22Rv1 (cell line): ENCODE data around the gene GRIK4.

Source experiments
- H3K27ac ChIP-seq: fragments of 450-650 bp; 2 replicates; pipeline ENCODE4 v1.5.1; 2017
- ZFX ChIP-seq: fragments of 450-650 bp; IDR thresholded peaks from 2 replicates; pipeline ENCODE4 v1.6.1; 2017; ENCODE audit warnings: antibody characterized with exemption, borderline replicate concordance
- TF ChIP-seq, protein P1 (sequence below): fragments of 450-650 bp; IDR thresholded peaks from 2 replicates; pipeline ENCODE4 v1.5.1; 2017; ENCODE audit warnings: mild to moderate bottlenecking

Gene GRIK4

DNA sequence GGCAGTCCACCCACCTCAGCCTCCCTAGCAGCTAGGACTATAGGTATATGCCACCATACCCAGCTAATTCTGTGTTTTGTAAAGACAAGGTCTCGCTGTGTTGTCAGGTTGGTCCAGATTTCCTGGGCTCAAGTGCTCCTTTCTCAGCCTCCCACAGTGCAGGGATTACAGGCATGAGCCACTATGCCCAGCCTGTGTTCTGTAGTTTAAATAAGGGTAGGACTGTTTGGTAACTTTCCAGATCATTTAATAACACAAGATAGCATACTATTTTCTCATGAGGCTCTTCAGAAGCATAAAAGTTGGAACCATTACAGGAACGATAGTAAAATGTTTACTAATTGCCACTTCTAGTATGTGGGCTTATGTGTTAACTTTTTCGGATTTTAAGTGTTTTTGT, 38.0 kb upstream of the GRIK4 start:
- TF ChIP-seq, protein P1, sequence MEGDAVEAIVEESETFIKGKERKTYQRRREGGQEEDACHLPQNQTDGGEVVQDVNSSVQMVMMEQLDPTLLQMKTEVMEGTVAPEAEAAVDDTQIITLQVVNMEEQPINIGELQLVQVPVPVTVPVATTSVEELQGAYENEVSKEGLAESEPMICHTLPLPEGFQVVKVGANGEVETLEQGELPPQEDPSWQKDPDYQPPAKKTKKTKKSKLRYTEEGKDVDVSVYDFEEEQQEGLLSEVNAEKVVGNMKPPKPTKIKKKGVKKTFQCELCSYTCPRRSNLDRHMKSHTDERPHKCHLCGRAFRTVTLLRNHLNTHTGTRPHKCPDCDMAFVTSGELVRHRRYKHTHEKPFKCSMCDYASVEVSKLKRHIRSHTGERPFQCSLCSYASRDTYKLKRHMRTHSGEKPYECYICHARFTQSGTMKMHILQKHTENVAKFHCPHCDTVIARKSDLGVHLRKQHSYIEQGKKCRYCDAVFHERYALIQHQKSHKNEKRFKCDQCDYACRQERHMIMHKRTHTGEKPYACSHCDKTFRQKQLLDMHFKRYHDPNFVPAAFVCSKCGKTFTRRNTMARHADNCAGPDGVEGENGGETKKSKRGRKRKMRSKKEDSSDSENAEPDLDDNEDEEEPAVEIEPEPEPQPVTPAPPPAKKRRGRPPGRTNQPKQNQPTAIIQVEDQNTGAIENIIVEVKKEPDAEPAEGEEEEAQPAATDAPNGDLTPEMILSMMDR = no peak
- no peak for TF ChIP-seq ZFX
- no peak overlapping the region for H3K27ac ChIP-seq

DNA sequence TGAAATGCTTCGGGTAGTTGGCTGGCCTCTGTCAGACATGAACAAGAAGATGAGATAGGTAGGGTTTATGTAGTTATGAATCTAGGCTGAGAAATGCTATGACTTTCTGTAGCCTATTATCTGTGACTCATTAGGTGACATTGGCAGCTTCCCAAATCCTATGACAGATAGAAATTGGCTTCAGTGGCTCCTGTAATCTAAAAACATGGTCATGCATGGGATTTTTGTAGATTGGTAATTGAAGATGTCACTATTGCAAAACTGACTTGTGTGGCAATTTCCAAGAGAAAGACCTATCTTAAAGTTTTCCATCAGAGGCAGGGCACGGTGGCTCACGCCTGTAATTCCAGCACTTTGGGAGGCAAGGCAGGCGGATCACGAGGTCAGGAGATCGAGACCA, 29.4 kb upstream of the GRIK4 start:
- no peak for TF ChIP-seq ZFX
- TF ChIP-seq, protein P1 = no peak
- no peak overlapping the region for H3K27ac ChIP-seq

DNA sequence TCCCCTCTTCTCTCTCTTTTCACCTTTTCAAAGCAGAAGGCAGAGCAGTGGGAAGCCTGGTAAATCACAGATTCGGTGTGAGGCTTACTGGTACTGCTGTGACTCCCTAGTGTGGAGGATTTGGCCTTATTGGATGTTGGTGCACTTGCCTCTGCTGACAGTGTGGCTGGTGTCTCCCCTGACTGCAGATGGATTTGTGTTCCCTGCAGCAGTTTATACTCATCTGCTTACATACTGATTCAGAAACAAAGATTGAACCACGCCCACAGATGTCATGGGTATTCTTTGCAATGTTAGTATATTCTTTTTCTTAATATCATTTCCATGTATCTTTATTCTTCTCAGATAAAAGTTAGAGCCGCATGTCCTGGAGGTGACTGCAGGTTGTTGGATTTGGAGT, 26.8 kb upstream of the GRIK4 start:
- TF ChIP-seq, protein P1 = no peak
- TF ChIP-seq ZFX = no peak
- no peak overlapping the region for H3K27ac ChIP-seq

DNA sequence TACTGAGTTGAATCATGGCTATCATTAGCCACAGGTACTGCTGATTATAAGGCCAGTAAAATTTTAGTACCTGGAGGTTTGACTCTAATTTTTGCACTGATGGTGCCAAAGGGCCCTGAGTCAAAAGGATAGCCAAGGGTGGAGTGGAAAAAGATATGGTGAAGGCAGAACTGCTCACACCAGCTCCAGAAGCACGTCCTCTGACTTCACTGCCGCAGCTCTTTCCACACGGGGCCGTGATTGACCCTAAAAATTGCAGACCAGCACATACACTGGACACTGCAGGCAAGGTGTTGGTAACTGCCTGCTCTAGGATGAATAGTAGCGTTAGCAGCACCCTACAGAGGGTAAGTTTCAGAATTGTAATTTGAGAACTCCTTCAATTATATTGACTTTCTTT, 25.4 kb upstream of the GRIK4 start:
- TF ChIP-seq ZFX = no peak
- TF ChIP-seq, protein P1 = no peak
- no peak overlapping the region for H3K27ac ChIP-seq

DNA sequence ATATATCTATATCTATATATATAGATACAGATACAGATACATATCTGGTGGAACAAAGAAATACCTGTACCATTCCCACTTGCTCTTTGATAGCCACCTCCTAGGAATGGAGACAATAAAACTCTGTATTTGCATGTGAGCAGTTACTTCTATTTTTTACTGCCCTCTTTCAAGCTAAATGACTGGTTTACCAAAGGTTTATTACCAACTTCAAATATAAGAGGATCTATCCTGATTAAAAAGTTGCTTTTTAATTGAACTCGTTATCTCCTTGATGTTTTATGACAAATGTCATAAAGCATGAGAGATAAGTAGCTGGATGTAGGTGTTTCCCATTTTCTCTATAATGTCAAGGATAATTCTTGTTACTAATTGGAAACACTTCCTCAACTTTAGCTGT, 21.7 kb upstream of the GRIK4 start:
- no peak overlapping the region for H3K27ac ChIP-seq
- TF ChIP-seq ZFX = no peak
- TF ChIP-seq, protein P1 = no peak

DNA sequence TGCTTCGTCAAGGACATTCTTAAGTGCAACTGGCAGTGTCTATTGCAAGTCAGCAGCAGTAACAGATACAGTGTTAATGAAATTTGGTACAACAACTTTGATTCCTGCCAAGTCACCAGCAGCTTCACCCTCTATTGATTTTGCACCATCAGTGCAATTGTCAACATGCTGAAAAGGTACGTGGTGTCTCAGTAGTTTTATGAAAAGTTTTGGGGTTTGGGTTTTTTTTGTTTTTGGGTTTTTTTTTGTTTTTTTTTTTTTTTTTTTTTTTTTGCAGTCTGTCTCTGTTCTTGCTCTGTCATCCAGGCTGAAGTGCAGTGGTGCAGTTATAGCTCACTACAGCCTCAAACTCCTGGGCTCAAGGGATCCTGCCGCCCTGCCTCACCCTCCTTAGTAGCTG, 19.1 kb upstream of the GRIK4 start:
- TF ChIP-seq, protein P1 = no peak
- TF ChIP-seq ZFX = no peak
- no peak overlapping the region for H3K27ac ChIP-seq

DNA sequence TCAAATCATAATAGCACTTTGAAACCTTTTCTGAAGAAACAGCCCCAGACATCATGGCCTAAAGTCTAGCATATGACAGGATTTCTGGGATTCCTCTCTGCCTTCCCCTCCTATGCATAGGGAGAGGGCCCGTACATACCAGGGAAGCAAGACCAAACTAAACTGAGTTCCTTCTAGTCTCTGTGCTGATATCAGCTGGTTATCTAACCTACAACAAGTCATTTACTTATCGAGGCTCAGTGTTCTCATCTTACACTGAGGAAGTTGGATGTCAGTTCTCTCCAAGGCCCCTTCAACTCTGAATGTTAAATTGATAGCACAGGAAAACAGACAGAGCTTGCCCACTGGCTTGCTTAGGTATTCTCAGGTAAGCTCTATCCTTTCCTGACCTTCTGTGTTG, 17.0 kb upstream of the GRIK4 start:
- TF ChIP-seq, protein P1 = no peak
- TF ChIP-seq ZFX = no peak
- no peak overlapping the region for H3K27ac ChIP-seq
